Measurements from ENCODE around the gene P2RY11.
A peak's percentile ranks its signal among the peaks of the same experiment; 100 is the strongest.

Gene P2RY11

GRCh38 chr19:10107817-10108367 is 3.6 kb upstream of the P2RY11 start:
- Histone ChIP-seq H3K27me3 (replicated peaks; ENCODE audit: insufficient read depth, low read length) (no peaks in the 10 kb centered on the region), H3K79me2 (ENCODE audit: low read length) (peaks cover 42% of the 10 kb centered on the region), H3F3A (ENCODE audit: insufficient read depth, low read length) (peaks cover 27% of the 10 kb centered on the region), H3K4me3 (ENCODE audit: low read length) (no peak overlapping the region), H3K4me1 (ENCODE audit: low read length) (peaks cover 38% of the 10 kb centered on the region), H4K20me1 (ENCODE audit: insufficient read depth, low read length) (no peaks in the 10 kb centered on the region), H3K36me3 (replicated peaks; ENCODE audit: insufficient read depth, low read length) (peaks cover 18% of the 10 kb centered on the region), H3K4me2 (ENCODE audit: low read depth, low read length) (peak overlapping the region; percentile 80), H3K9me2 (replicated peaks; ENCODE audit: insufficient read depth, low read length) (no peaks in the 10 kb centered on the region), H3K9me3 (replicated peaks; ENCODE audit: insufficient read depth, low read length) (no peaks in the 10 kb centered on the region), H3K9ac (ENCODE audit: low read length) (no peak overlapping the region; the same call in 1 of the 2 replicates), H2AFZ (ENCODE audit: low read length) (no peak overlapping the region), H3K27ac (ENCODE audit: low read length) (no peak overlapping the region)
- TF ChIP-seq EZH2 (optimal IDR thresholded peaks at IDR 0.05; ENCODE audit: low read depth, low read length), result no peak
- TF ChIP-seq, protein P1, sequence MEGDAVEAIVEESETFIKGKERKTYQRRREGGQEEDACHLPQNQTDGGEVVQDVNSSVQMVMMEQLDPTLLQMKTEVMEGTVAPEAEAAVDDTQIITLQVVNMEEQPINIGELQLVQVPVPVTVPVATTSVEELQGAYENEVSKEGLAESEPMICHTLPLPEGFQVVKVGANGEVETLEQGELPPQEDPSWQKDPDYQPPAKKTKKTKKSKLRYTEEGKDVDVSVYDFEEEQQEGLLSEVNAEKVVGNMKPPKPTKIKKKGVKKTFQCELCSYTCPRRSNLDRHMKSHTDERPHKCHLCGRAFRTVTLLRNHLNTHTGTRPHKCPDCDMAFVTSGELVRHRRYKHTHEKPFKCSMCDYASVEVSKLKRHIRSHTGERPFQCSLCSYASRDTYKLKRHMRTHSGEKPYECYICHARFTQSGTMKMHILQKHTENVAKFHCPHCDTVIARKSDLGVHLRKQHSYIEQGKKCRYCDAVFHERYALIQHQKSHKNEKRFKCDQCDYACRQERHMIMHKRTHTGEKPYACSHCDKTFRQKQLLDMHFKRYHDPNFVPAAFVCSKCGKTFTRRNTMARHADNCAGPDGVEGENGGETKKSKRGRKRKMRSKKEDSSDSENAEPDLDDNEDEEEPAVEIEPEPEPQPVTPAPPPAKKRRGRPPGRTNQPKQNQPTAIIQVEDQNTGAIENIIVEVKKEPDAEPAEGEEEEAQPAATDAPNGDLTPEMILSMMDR (IDR thresholded peaks at IDR 0.05; ENCODE audit: low read length), result no peak
- no peak for TF ChIP-seq EZH2phosphoT487 (IDR thresholded peaks at IDR 0.05; ENCODE audit: low read length)
- DNase-seq, result no peak

DNA sequence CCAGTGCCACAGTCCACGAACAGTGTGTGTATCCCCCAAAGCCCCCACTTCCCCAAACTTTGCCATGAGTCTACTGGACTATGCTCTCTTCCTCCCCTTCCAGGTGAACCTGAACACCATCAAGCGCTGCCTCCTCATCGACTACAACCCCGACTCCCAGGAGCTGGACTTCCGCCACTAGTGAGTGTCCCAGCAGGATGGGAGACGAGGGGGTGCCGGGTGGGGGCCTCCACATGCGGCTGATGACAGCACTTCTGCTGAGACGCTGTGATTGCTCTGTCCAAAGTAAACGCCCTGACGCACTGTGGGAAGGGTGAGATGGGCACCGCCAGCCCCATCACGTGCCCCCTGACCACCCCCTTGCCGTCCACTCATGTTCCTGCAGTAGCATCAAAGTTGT is 2.0 kb upstream of the P2RY11 start:
- TF ChIP-seq, protein P1 (IDR thresholded peaks at IDR 0.05; ENCODE audit: low read length), result no peak
- TF ChIP-seq EZH2phosphoT487 (IDR thresholded peaks at IDR 0.05; ENCODE audit: low read length) (no peak), EZH2 (optimal IDR thresholded peaks at IDR 0.05; ENCODE audit: low read depth, low read length) (no peak)
- no peak for DNase-seq
- H4K20me1 ChIP-seq (ENCODE audit: insufficient read depth, low read length), result no peaks in the 10 kb centered on the region
- no peaks in the 10 kb centered on the region for H3K9me3 ChIP-seq (replicated peaks; ENCODE audit: insufficient read depth, low read length)
- peaks cover 38% of the 10 kb centered on the region for H3K4me1 ChIP-seq (ENCODE audit: low read length)
- H3K27ac ChIP-seq (ENCODE audit: low read length), result no peak overlapping the region
- no peak overlapping the region for H3K4me3 ChIP-seq (ENCODE audit: low read length)
- H3K36me3 ChIP-seq (replicated peaks; ENCODE audit: insufficient read depth, low read length), result peaks cover 18% of the 10 kb centered on the region
- H3K79me2 ChIP-seq (ENCODE audit: low read length), result peaks cover 42% of the 10 kb centered on the region
- no peak overlapping the region for H3K9ac ChIP-seq (ENCODE audit: low read length)
- H3K9me2 ChIP-seq (replicated peaks; ENCODE audit: insufficient read depth, low read length), result no peaks in the 10 kb centered on the region
- no peaks in the 10 kb centered on the region for H3K27me3 ChIP-seq (replicated peaks; ENCODE audit: insufficient read depth, low read length)
- no peak overlapping the region for H3K4me2 ChIP-seq (ENCODE audit: low read depth, low read length)
- H2AFZ ChIP-seq (ENCODE audit: low read length), result no peak overlapping the region
- H3F3A ChIP-seq (ENCODE audit: insufficient read depth, low read length), result peaks cover 37% of the 10 kb centered on the region

DNA sequence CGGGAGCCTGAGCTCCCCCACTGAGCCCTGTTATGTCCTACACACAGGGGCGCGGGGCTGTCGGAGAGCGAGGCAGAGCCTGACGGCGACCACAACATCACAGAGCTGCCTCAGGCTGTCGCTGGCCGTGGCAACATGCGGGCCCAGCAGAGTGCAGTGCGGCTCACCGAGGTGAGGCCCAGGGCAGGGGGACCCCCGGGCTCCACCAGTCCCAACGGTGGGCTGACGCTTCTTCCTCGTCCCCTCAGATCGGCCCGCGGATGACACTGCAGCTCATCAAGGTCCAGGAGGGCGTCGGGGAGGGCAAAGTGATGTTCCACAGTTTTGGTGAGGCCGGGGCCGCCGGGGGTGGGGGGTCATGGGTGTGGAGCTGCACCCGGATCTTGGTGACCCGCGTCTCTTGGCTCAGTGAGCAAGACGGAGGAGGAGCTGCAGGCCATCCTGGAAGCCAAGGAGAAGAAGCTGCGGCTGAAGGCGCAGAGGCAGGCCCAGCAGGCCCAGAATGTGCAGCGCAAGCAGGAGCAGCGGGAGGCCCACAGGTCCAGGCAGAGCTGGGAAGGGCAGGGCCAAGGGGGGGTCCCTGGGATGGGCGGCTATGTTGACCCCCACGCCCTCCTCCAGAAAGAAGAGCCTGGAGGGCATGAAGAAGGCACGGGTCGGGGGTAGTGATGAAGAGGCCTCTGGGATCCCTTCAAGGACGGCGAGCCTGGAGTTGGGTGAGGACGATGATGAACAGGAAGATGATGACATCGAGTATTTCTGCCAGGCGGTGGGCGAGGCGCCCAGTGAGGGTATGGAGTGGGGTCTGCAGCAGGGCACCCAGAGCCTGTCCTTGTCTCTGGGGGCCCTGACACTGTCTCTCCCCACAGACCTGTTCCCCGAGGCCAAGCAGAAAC is 1.2 kb upstream of the P2RY11 start:
- no peak overlapping the region for H3K4me3 ChIP-seq (ENCODE audit: low read length)
- no peaks in the 10 kb centered on the region for H4K20me1 ChIP-seq (ENCODE audit: insufficient read depth, low read length)
- peaks cover 38% of the 10 kb centered on the region for H3K4me1 ChIP-seq (ENCODE audit: low read length)

More for the DNA sequence above, 1.2 kb upstream of the P2RY11 start:
- H3F3A ChIP-seq (ENCODE audit: insufficient read depth, low read length), result peaks cover 37% of the 10 kb centered on the region
- H3K27ac ChIP-seq (ENCODE audit: low read length), result no peak overlapping the region
- TF ChIP-seq EZH2phosphoT487 (IDR thresholded peaks at IDR 0.05; ENCODE audit: low read length), result no peak
- TF ChIP-seq EZH2 (optimal IDR thresholded peaks at IDR 0.05; ENCODE audit: low read depth, low read length), result no peak
- TF ChIP-seq, protein P1 (IDR thresholded peaks at IDR 0.05; ENCODE audit: low read length), result no peak
- H3K9me2 ChIP-seq (replicated peaks; ENCODE audit: insufficient read depth, low read length), result no peaks in the 10 kb centered on the region
- peaks cover 18% of the 10 kb centered on the region for H3K36me3 ChIP-seq (replicated peaks; ENCODE audit: insufficient read depth, low read length)
- no peak overlapping the region for H3K4me2 ChIP-seq (ENCODE audit: low read depth, low read length)
- no peaks in the 10 kb centered on the region for H3K27me3 ChIP-seq (replicated peaks; ENCODE audit: insufficient read depth, low read length)
- peaks cover 42% of the 10 kb centered on the region for H3K79me2 ChIP-seq (ENCODE audit: low read length)
- no peak overlapping the region for H3K9ac ChIP-seq (ENCODE audit: low read length)
- DNase-seq, result no peak
- no peak overlapping the region for H2AFZ ChIP-seq (ENCODE audit: low read length)
- no peaks in the 10 kb centered on the region for H3K9me3 ChIP-seq (replicated peaks; ENCODE audit: insufficient read depth, low read length)
